Gastroesophageal sphincter (tissue), 3 donors: Measurements from ENCODE around the gene HDAC6.

Experiments
- POLR2A ChIP-seq, 2 donors: fragments of 450-650 bp; IDR thresholded peaks; one replicate each; pipeline ENCODE4 v1.6.1; 2017; ENCODE audit warnings: antibody characterized with exemption in 2 of 2, mild to moderate bottlenecking in 2 of 2, moderate library complexity in 1 of 2
- POLR2AphosphoS5 ChIP-seq: sonication (generic); formaldehyde crosslinking; IDR thresholded peaks from one replicate; pipeline ENCODE4 v1.6.1; 2017; ENCODE audit warnings: antibody characterized with exemption
- TF ChIP-seq, protein P1 (sequence below), 4 experiments: fragments of 200-600 bp in 2 of 4; fragments of 450-650 bp in 2 of 4; sonication (generic) in 1 of 4; IDR thresholded peaks; one replicate each; pipeline ENCODE4 v1.5.1; 2017 to 2019; ENCODE audit warnings: antibody characterized with exemption in 4 of 4, mild to moderate bottlenecking in 2 of 4, moderate library complexity in 2 of 4

DNA sequence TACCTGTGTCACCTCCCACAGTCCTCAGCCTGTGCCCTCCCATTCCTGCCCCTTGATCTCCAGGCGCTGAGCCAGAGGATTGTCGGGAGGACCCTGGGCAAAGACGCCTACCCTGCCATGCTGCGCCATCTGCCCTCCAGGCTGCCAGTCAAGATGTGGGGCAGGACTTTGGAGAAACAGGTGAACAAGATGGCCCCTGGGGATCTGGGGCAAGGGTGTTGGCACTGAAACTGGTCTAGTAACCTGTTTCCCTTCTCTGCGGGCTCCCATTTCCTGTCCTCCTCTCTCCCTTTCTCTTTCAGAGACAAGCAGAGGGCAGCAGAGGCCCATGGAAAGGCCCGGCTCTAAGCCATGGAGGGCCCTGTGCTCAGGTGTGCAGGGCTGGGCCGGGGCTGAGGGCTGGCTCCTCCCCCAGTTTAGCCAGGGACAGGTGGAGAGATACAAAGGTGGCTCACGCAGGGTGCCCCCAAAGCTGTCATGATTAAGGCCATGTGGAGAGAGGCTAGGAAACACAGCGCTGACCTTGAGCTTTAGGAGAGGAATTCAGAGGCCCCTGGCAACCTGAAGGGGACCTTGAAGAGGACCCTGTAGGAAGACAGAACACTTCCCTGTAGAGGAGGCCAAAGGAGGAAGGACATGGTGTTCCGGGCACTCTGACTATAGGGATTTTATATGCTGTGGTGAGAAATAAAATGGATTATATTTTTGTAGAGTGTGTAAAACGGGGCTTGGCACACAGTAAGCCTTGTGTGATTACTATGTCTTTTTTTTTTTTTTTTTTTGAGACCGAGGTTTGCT, 40.0 kb upstream of the HDAC6 start, which contains the start of gene GLOD5:
- TF ChIP-seq, protein P1, sequence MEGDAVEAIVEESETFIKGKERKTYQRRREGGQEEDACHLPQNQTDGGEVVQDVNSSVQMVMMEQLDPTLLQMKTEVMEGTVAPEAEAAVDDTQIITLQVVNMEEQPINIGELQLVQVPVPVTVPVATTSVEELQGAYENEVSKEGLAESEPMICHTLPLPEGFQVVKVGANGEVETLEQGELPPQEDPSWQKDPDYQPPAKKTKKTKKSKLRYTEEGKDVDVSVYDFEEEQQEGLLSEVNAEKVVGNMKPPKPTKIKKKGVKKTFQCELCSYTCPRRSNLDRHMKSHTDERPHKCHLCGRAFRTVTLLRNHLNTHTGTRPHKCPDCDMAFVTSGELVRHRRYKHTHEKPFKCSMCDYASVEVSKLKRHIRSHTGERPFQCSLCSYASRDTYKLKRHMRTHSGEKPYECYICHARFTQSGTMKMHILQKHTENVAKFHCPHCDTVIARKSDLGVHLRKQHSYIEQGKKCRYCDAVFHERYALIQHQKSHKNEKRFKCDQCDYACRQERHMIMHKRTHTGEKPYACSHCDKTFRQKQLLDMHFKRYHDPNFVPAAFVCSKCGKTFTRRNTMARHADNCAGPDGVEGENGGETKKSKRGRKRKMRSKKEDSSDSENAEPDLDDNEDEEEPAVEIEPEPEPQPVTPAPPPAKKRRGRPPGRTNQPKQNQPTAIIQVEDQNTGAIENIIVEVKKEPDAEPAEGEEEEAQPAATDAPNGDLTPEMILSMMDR (IDR thresholded peaks at IDR 0.05): no peak
- TF ChIP-seq POLR2A (IDR thresholded peaks at IDR 0.05) (no peak), POLR2AphosphoS5 (no peak)
